K562 (cell line): ENCODE results near the gene ASS1. TPM values are rescaled to one million over a fixed set of nuclear protein-coding genes. Genes with fewer than 3 reads are reported as not detected.

Experiments
- ARHGAP35 ChIP-seq: fragments of 450-650 bp; IDR thresholded peaks from 2 replicates; pipeline ENCODE4 v1.6.1; 2018; ENCODE audit not compliant: partially characterized antibody
- CBFA2T2 ChIP-seq: fragments of 450-650 bp; conservative IDR thresholded peaks from 2 replicates; pipeline ENCODE4 v1.6.1; 2017; ENCODE audit warnings: mild to moderate bottlenecking
- CBFB ChIP-seq: sonication (generic); formaldehyde crosslinking; IDR thresholded peaks from 2 replicates; pipeline ENCODE4 v1.4.0; 2020; ENCODE audit warnings: mild to moderate bottlenecking, missing genetic modification reagents
- E2F4 ChIP-seq: sonication (generic); formaldehyde crosslinking; IDR thresholded peaks from 2 replicates; pipeline ENCODE4 v1.8.0; 2022; ENCODE audit warnings: mild to moderate bottlenecking, low read depth, missing genetic modification reagents
- FUS ChIP-seq: fragments of 200-400 bp; formaldehyde crosslinking; optimal IDR thresholded peaks from 2 replicates; pipeline ENCODE3; 2017; ENCODE audit warnings: low read depth, low read length
- GABPA ChIP-seq: fragments of 200-800 bp; sonication (Bioruptor generic); conservative IDR thresholded peaks from 2 replicates; pipeline ENCODE4 v1.6.1; 2016; ENCODE audit warnings: low read depth, missing genetic modification characterization, missing compliant biosample characterization
- GTF2F1 ChIP-seq: IDR thresholded peaks from 2 replicates; pipeline ENCODE4 v1.6.1; 2011; ENCODE audit warnings: low read depth, low read length, improper control_type of control experiment
- HCFC1 ChIP-seq: IDR thresholded peaks from 2 replicates; pipeline ENCODE4 v1.6.1; 2012; ENCODE audit warnings: low read depth, low read length, improper control_type of control experiment
- LEF1 ChIP-seq: fragments of 450-650 bp; IDR thresholded peaks from 2 replicates; pipeline ENCODE4 v1.6.1; 2016; ENCODE audit warnings: mild to moderate bottlenecking
- MEF2A ChIP-seq: IDR thresholded peaks from 2 replicates; pipeline ENCODE4 v1.6.1; 2011; ENCODE audit warnings: low read depth, mild to moderate bottlenecking, low read length, moderate library complexity; ENCODE audit not compliant: control insufficient read depth
- RAD51 ChIP-seq: fragments of 450-650 bp; IDR thresholded peaks from 2 replicates; pipeline ENCODE4 v1.7.1; 2016; ENCODE audit warnings: low read depth, mild to moderate bottlenecking, borderline replicate concordance
- SIX5 ChIP-seq, 2 experiments: IDR thresholded peaks; 2 replicates each; pipeline ENCODE4 v1.6.1; 2011; ENCODE audit warnings: low read length in 2 of 2, borderline replicate concordance in 1 of 2, low read depth in 1 of 2, mild to moderate bottlenecking in 1 of 2, moderate library complexity in 1 of 2; ENCODE audit not compliant: insufficient read depth in 1 of 2
- USF1 ChIP-seq: sonication (generic); formaldehyde crosslinking; IDR thresholded peaks from 2 replicates; pipeline ENCODE4 v1.9.0; 2022; ENCODE audit warnings: mild to moderate bottlenecking, missing genetic modification reagents
- USF2 ChIP-seq: sonication (generic); formaldehyde crosslinking; IDR thresholded peaks from 2 replicates; pipeline ENCODE4 v1.5.0; 2020; ENCODE audit warnings: missing genetic modification reagents
- XRCC3 ChIP-seq: fragments of 450-650 bp; IDR thresholded peaks from 2 replicates; pipeline ENCODE4 v1.6.1; 2017; ENCODE audit warnings: mild to moderate bottlenecking, moderate library complexity
- ZBTB11 ChIP-seq, 3 experiments: fragments of 200-800 bp in 1 of 3; fragments of 250-450 bp in 1 of 3; fragments of 450-650 bp in 1 of 3; sonication (Bioruptor Pico) in 1 of 3; sonication (Bioruptor generic) in 1 of 3; formaldehyde crosslinking in 1 of 3; IDR thresholded peaks; 2 replicates each; pipeline versions ENCODE4 v1.6.1 to v1.8.0; 2016 to 2022; ENCODE audit warnings: mild to moderate bottlenecking in 2 of 3, missing genetic modification characterization in 2 of 3, missing compliant biosample characterization in 1 of 3, moderate library complexity in 1 of 3
- ZC3H4 ChIP-seq: sonication (generic); formaldehyde crosslinking; IDR thresholded peaks from 2 replicates; pipeline ENCODE4 v1.9.0; 2021; ENCODE audit warnings: missing genetic modification reagents, borderline replicate concordance
- ZFP30 ChIP-seq: fragments of 250-450 bp; sonication (Bioruptor Pico); IDR thresholded peaks from 2 replicates; pipeline ENCODE4 v1.8.0; 2022; ENCODE audit warnings: moderate library complexity, mild to moderate bottlenecking, inconsistent platforms, borderline replicate concordance
- ZKSCAN1 ChIP-seq: fragments of 150-350 bp; IDR thresholded peaks from 2 replicates; pipeline ENCODE4 v1.6.1; 2016; ENCODE audit warnings: low read depth, low read length
- ZKSCAN8 ChIP-seq: fragments of 200-800 bp; sonication (Bioruptor generic); IDR thresholded peaks from 2 replicates; pipeline ENCODE4 v1.6.1; 2016; ENCODE audit warnings: missing genetic modification characterization, missing compliant biosample characterization
- ZNF165 ChIP-seq: fragments of 250-450 bp; sonication (Bioruptor Pico); IDR thresholded peaks from 2 replicates; pipeline ENCODE4 v1.4.0; 2020; ENCODE audit warnings: borderline replicate concordance
- ZNF232 ChIP-seq: sonication (generic); formaldehyde crosslinking; IDR thresholded peaks from 2 replicates; pipeline ENCODE4 v1.8.0; 2022; ENCODE audit warnings: mild to moderate bottlenecking, missing genetic modification reagents
- polyA plus RNA-seq, 8 experiments: library from polyadenylated mRNA; depleted of rRNA in 4 of 8; stranded (reverse) in 5 of 8; unstranded in 3 of 8; fragments of >200 nt; fragmentation: Nextera tagmentation in 2 of 8; fragmentation: Illumina TruSeq in 1 of 8; extraction: Ambion mirVana in 2 of 8; extraction: Trizol in 1 of 8; gene quantifications; 2 replicates each; pipeline versions ENCODE4 v1.2.1 to v1.2.3, GENCODE V29; 2011 to 2014; ENCODE audit warnings: inconsistent platforms in 1 of 8, missing spikeins in 1 of 8
- total RNA-seq, 7 experiments: library from RNA; depleted of rRNA in 6 of 7; stranded (reverse); fragments of >200 nt in 6 of 7; fragmentation: Illumina TruSeq in 2 of 7; extraction: Trizol in 2 of 7; gene quantifications; 2 replicates each; pipeline versions ENCODE4 v1.2.1 to v1.2.3, GENCODE V29; 2011 to 2021; ENCODE audit warnings: low replicate concordance in 1 of 7

Gene ASS1
- total and polyA plus RNA-seq, 9 of the 15 experiments (the other 6 are each of a cell fraction or from before 2014, with no cell fraction given), result 1.5 to 5.7 (median 3.7) TPM

GRCh38 chr9:130549093-130549735 is 104.5 kb downstream of the ASS1 start (continued):
- TF ChIP-seq ZNF232, result no peak
- TF ChIP-seq GTF2F1, result no peak
- TF ChIP-seq SIX5 (IDR thresholded peaks at IDR 0.05; ENCODE audit: borderline replicate concordance in 1 of 2, insufficient read depth in 1 of 2, low read depth in 1 of 2, low read length in 2 of 2), result peak; percentile 71 to 74
- no peak for TF ChIP-seq ZNF165 (CRISPR knock-in tag)
- TF ChIP-seq GABPA (tag), result peak; percentile 86
- TF ChIP-seq LEF1, result no peak
- TF ChIP-seq FUS, result no peak
- TF ChIP-seq RAD51, result peak; percentile 93
- peak; percentile 99 for TF ChIP-seq USF2
- TF ChIP-seq ZKSCAN8 (CRISPR knock-in tag), result no peak
- TF ChIP-seq CBFB, result no peak
- TF ChIP-seq CBFA2T2, result peak; percentile 68
- peak in 1 of 3 experiments; percentile 93; a peak in 2 of 6 replicates for TF ChIP-seq ZBTB11 (CRISPR knock-in tag; IDR thresholded peaks at IDR 0.05)
- TF ChIP-seq ZC3H4 (CRISPR knock-in tag), result no peak
- TF ChIP-seq XRCC3, result no peak
- peak; percentile 99 for TF ChIP-seq USF1
- no peak for TF ChIP-seq ARHGAP35
- TF ChIP-seq HCFC1, result peak; percentile 88
- TF ChIP-seq ZKSCAN1, result no peak
- no peak for TF ChIP-seq MEF2A
- no peak for TF ChIP-seq ZFP30 (CRISPR knock-in tag)
- no peak for TF ChIP-seq E2F4 (CRISPR knock-in tag)
